Stimulated activated CD4-positive, alpha-beta T cell treated with anti-CD3 and anti-CD28 coated beads, Interleukin-2, amount 100 ng/mL, for 24 hours (primary cell): Measurements from ENCODE around the gene SMURF1.
"Not testable (repeated sequence)": the region's sequence is repeated elsewhere in the genome, so short reads cannot be mapped to it uniquely, and the experiment has no call there.

ENCODE experiments used
- DNase-seq, 2 donors: peaks; one replicate each; pipeline ENCODE4 v3.0.0-alpha.2; 2020

Gene SMURF1

DNA sequence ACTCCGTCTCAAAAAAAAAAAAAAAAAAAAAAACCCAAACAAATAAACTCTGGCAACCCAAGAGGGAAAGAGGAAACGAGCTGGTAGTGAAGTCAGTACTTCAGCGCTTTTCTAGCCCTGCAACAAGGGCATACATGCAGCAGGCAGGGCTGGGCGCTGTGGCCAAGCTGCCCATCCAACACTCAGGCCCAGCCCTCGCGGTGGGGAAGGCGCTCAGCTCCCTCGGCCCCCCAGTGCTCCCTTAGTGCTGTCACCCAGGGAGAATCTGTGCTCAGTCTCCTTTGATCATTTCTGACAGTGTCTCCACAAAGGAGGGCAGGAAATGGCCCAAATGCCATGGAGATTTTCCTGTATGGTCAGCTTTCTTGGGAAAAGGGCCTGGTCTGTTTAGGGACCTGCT, 97.2 kb downstream of the SMURF1 start:
- no peak for DNase-seq

GRCh38 chr7:99046262-99046661, 97.6 kb downstream of the SMURF1 start:
- not testable (repeated sequence) for DNase-seq

DNA sequence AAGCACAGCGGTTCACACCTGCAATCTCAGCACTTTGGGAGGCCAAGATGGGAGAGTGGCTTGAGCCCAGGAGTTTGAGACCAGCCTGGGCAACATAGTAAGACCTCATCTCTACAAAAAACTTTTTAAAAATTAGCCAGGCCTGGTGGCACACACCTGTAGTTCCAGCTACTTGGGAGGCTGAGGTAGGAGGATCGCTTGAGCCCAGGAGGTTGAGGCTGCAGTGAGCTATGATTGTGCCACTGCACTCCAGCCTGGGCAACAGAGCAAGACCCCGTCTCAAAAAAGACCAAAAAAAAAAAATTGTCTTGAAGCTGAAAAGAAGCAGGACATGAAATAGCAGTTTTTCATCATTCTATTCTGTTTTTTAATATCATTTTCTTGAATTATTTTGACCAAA, 99.0 kb downstream of the SMURF1 start:
- not testable (repeated sequence) for DNase-seq

- DNase-seq, result no peak
These were observed 101.0 kb downstream of the SMURF1 start for GRCh38 chr7:99042957-99043356.

GRCh38 chr7:99041526-99041925, 102.4 kb downstream of the SMURF1 start:
- no peak for DNase-seq

DNA sequence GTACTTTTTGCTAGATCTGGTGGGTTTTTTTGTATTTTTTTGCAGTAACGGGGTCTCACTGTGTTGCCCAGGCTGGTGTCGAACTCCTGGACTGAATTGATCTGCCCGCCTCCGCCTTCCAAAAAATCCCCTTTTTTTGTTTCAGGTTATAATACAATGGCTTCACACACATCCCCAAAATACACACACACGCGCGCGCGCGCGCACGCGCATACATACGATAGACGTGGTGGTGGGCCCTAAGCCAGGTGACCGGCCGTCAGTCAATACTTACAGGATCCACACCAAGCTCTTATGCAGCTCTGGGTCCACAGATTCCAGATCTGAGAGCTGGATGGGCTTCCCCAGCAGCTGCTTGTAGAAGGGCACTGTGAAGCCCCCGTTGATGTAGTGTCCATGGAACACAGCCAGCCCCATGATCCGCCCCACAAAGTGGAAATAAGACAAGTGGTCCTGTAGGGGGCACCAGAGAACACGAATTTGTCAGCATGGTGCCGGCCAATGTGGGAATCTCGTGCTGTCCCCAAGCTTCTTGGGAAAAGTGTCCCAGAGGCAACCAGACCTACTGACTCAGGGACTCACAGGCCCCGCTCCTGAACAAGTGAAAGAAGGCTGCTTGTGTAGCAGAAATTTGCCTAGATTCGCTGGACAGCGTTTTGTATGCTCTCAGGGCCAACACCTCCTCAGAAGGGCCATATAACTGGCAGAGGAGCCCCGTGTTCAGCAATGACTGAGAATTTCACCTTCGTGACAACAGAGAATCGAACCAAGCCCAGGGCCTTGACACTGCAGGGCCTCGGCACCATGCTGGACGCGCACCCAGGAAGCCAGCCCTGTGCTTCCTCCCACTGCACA, 103.6 kb downstream of the SMURF1 start:
- DNase-seq, result peak; percentile 63 to 70

DNA sequence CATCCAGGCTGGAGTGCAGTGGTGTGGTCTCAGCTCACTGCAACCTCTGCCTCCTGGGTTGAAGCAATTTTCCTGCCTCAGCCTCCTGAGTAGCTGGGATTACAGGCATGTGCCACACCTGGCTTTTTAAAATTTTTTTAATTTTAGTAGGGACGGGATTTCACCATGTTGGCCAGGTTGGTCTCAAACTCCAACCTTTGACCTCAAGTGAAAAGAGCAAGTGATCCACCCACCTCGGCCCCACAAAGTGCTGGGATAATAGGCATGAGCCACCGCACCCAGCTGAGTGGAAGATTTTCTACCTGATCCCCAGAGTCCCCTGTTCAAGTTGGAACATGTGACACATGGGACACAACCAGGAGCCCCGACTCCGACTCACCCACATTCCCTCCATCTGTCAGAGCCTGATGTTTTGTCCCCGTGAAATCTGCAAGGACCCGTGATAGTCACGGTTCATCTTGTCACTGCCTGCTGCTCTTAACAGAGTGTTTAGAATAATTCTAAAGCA, 104.5 kb downstream of the SMURF1 start:
- DNase-seq, result no peak

DNA sequence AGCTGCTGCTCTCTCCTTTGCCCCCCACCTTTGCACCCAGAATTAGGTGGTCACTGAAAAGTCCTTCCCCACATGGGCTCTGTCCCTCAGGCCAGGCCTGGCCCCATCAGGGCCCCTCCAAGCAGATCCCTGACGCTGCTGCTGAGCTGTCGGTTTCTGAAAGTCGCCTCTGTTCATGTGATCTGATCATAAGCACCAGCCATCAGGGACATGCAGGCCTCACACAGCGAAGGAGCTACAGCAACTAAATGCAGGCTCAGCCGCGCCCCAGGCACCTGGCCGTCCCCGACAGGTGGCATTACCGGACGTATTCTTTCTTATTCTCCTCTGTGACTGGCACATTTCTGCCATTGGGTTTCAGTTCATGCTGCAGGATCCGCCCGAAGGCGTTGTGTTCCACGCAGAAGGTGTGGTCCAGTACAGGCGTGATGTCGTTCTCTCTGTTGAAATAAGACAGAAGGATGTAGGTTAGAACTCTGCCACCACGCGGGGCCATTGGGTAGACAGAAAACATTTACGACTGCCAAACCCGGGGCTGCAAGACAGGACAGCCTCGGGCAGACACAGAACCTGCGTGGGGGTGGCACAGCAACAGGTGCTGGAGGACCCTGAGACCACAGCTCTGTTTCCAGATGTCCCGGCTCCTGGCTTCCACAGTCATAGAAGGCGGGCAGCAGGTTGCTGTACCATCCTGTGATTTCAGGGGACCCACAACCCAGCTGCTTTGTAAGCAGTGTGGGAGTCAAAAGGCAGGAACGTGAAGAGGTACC, 105.6 kb downstream of the SMURF1 start:
- no peak for DNase-seq

GRCh38 chr7:99037327-99037940, 106.5 kb downstream of the SMURF1 start:
- DNase-seq, result no peak

DNA sequence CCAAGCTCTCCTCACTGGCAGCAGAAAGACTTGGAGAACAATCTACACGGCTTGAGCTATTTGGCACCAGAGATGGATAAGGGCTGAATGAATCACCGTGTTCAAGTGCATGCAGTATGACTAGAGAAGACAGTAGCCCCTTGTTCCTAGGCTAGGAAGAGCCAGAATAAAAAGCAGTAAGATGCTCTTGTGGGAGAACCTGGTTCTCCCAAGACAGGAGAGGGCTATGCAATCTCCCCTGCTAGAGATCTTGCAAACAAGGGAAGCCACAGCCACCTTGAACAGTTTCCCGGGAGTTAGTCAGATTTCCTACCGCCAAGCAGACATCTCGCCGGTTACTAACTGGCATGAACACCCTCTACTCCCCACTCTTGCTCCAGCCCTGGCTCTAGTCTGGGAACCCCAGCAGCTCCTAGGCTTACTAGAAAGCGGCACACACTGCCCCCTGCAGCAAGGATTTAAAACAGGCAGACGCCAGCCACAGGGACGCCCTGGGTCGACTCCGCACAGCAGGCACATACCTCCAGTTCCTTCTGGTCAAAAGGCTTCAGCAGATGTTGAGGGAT, 107.3 kb downstream of the SMURF1 start:
- DNase-seq, result no peak

DNA sequence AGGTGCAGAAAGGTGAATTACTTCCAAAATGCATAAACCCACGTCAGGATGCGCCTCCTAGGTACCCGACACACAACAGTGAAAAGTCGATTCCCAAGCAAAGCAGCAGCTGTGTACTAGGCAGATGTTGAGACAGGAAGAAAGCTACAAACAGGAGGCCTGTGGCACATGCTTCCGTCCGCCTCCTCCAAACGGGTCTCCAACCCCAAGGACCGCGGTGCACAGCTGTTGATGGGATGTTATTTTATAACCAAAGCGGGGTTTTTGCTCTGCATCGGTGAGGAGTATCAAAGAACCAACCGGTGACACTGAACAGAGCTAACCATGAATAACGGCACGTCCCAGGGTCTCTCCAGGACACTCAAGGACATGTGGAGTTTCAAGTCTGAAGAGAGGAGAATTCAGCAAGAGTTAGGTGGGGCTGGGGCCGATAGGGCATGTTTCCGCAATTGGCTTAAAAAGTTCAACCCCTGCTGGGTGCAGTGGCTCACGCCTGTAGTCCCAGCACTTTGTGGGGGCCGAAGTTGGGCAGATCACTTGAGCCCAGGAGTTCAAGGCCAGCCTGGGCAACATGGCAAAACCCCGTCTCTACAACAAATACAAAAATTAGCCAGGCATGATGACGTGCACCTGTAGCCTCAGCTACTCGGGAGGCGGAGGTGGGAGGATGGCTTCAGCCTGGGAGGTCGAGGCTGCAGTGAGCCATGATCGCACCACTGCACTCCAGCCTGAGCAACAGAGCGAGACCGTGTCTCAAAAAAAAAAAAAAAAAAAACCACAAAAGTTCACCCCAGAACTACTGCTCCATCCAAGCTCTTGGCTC, 108.0 kb downstream of the SMURF1 start:
- no peak for DNase-seq

GRCh38 chr7:99034932-99035722, 108.8 kb downstream of the SMURF1 start:
- DNase-seq, result no peak

DNA sequence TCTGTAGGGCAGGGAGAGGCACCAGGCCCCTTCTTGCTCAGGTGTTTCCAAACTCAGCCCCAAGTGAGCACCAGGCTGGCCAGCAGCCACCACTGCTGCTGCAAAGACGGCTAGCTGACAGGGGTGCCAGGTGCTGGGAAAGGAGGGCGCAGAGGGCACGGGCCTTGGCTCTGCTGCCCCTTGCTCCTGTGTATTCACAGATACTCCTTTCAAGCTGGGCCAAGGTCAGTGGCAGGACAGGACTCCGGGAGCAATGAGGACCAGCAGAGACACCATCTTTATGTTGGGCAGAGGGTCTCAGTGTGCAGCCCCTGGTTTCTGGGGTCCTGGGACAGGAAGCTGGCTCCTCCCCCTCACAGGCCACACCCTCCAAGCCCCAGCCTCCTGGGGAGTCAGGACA, 110.1 kb downstream of the SMURF1 start:
- DNase-seq, result no peak

DNA sequence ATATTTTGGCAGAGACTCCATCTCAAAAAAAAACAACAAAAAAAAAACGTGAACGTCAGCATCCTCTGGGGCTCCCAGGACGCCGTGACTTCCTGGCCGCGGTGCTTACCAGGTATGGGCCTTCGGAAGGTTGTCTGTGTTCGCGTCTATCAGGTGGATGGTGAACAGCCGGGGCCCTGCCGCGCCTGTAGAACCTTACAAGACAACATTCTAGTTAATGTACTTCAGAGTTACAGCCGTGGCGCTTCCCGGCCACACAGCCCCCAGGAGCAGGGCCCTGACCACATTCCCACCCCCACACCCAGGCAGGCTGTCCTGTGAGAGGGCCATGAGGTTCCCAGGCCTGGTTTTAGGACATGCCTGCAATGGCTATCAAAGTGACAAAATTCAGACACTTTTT, 111.0 kb downstream of the SMURF1 start:
- no peak for DNase-seq

GRCh38 chr7:99031496-99031895, 112.4 kb downstream of the SMURF1 start:
- no peak for DNase-seq

DNA sequence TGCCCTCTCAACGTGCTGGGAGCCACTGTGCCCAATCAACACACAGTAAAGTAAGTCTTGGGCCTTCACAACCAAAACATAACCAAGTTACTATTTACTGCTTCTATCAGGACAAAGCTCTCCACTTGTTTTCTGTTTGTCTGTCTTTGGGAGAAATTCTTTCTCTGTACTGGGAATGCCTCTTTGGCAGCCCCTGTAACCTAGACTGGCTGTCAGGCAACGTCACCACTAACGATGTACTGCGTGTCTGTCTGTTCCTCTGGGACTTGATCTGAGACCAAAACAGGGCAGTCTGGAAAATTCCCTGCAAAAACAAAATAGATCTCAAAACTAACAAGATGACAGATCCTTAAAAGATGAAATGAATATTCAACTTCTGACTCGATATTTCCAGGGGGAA, 113.0 kb downstream of the SMURF1 start:
- DNase-seq, result no peak

- DNase-seq, result no peak
These were observed 113.5 kb downstream of the SMURF1 start for GRCh38 chr7:99030457-99030856.

GRCh38 chr7:99029466-99030435, 114.2 kb downstream of the SMURF1 start:
- DNase-seq, result no peak

DNA sequence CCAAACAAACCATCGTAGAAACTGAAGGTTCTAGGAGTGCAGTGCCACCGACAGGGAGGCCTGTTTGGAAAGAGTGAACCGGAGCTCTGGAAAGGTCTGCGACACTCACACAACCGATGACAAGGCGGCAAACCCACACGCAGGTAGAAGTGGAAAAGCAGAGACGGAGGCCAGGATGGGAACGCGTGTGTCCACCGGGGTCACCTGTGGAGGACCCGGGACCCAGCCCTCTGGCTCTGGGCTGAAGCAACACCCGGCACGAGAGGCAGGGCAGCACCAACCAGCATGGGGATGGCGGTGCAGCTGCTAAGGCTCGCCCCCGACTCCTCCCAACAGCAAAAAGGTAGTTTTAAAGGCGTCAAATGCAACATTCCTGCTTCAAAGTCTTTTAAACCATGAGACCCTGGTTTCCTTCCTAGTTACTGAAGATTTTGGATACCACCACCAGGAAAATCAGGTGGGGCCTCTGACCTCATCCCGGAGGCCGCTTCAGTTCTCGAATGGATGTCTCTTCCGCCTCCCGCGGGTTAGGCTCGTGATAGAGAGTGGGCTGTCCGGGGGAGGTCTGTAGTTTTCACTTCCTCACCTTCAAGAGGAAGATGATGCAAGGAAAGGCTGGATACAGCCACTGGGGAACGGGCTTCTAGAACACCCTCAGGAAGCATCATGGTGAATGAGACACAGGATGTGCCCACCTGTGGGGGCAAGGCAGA, 115.5 kb downstream of the SMURF1 start:
- DNase-seq, result no peak
